HG03469 (cell line): ENCODE data around the gene DMXL2.
"Not testable (repeated sequence)": the region's sequence is repeated elsewhere in the genome, so short reads cannot be mapped to it uniquely, and the experiment has no call there.

Experiments used
- ATAC-seq: cut with Tn5 transposase; IDR thresholded peaks from one replicate; pipeline ENCODE4 v1.9.1; 2021; ENCODE audit warnings: mild to moderate bottlenecking, moderate library complexity, moderate number of reproducible peaks; ENCODE audit not compliant: unreplicated experiment

DMXL2 gene

GRCh38 chr15:51622604-51623370 is at the start of gene DMXL2:
Gene DMXL2, minus strand, starts transcription at chr15:51622771. Its CDS starts 226 bp downstream, at chr15:51622545.
- ATAC-seq = no peak

- no peak for ATAC-seq
Observed at GRCh38 chr15:51672155-51672687, 49.6 kb upstream of the DMXL2 start.

GRCh38 chr15:51669381-51669780 is 46.8 kb upstream of the DMXL2 start:
- no peak for ATAC-seq

- ATAC-seq = no peak
Observed at GRCh38 chr15:51668446-51668845, 45.9 kb upstream of the DMXL2 start.

- no peak for ATAC-seq
Observed at GRCh38 chr15:51667478-51667877, 44.9 kb upstream of the DMXL2 start.

- no peak for ATAC-seq
Observed at GRCh38 chr15:51661072-51661471, 38.5 kb upstream of the DMXL2 start.

- no peak for ATAC-seq
Observed at GRCh38 chr15:51658664-51659063, 36.1 kb upstream of the DMXL2 start.

- not testable (repeated sequence) for ATAC-seq
Observed at GRCh38 chr15:51655401-51656057, 33.0 kb upstream of the DMXL2 start.

- ATAC-seq = no peak
Observed at GRCh38 chr15:51652084-51652668, 29.6 kb upstream of the DMXL2 start.

GRCh38 chr15:51649659-51650521 is 27.3 kb upstream of the DMXL2 start:
- ATAC-seq = no peak

GRCh38 chr15:51648643-51649042 is 26.1 kb upstream of the DMXL2 start:
- ATAC-seq = not testable (repeated sequence)

GRCh38 chr15:51648101-51648500 is 25.5 kb upstream of the DMXL2 start:
- not testable (repeated sequence) for ATAC-seq

- no peak for ATAC-seq
Observed at GRCh38 chr15:51647128-51647562, 24.6 kb upstream of the DMXL2 start.

GRCh38 chr15:51642696-51643095 is 20.1 kb upstream of the DMXL2 start:
- ATAC-seq = no peak

- no peak for ATAC-seq
Observed at GRCh38 chr15:51641490-51642130, 19.0 kb upstream of the DMXL2 start.

GRCh38 chr15:51634591-51635198 is 12.1 kb upstream of the DMXL2 start:
- no peak for ATAC-seq

GRCh38 chr15:51629612-51630011 is 7.0 kb upstream of the DMXL2 start:
- ATAC-seq = no peak

GRCh38 chr15:51625236-51625635 is 2.7 kb upstream of the DMXL2 start:
- no peak for ATAC-seq

GRCh38 chr15:51624022-51624421 is 1.5 kb upstream of the DMXL2 start:
- no peak for ATAC-seq
